Caco-2 (cell line): ENCODE measurements around the gene ST6GALNAC3. TPM values are rescaled to one million over a fixed set of nuclear protein-coding genes. Genes with fewer than 3 reads are reported as not detected.

Experiments
- BruUV-seq: library from RNA; stranded (reverse); fragments of 400-500 nt; replicated peaks from 2 replicates; lab custom pipeline; 2021; lab: Mats Ljungman, UMichigan
- CTCF ChIA-PET: fragments of 300-600 bp; sonication (Branson Sonifier 250); formaldehyde crosslinking; loops from one replicate; lab custom pipeline; 2022; ENCODE audit warnings: antibody characterized with exemption; lab: Charles Lee
- POLR2A ChIA-PET: fragments of 300-600 bp; sonication (Branson Sonifier 250); formaldehyde crosslinking; loops from one replicate; lab custom pipeline; 2022; ENCODE audit warnings: antibody characterized with exemption; lab: Charles Lee
- DNase-seq, 2 experiments: peaks; one replicate each; pipeline versions ENCODE4 v3.0.0 to v3.0.0-alpha.2; 2020 to 2022
- H3K27me3 ChIP-seq: replicated peaks from 2 replicates; pipeline ENCODE4 v1.6.0; 2011; ENCODE audit warnings: low read length; ENCODE audit not compliant: control insufficient read depth, insufficient read depth
- H3K36me3 ChIP-seq: 2 replicates; pipeline ENCODE4 v1.5.1; 2011; ENCODE audit warnings: low read length; ENCODE audit not compliant: control insufficient read depth, insufficient read depth
- H3K4me1 ChIP-seq: fragments of 250-450 bp; sonication (Bioruptor Pico); 2 replicates; pipeline ENCODE4 v1.5.1; 2020; ENCODE audit warnings: mild to moderate bottlenecking
- H3K4me3 ChIP-seq: 2 replicates; pipeline ENCODE4 v1.5.1; 2011; ENCODE audit warnings: low read depth, mild to moderate bottlenecking, control low read depth, low read length
- H3K9me3 ChIP-seq: fragments of 250-450 bp; sonication (Bioruptor Pico); 2 replicates; pipeline ENCODE4 v1.5.1; 2020; ENCODE audit warnings: mild to moderate bottlenecking, moderate library complexity
- H3K27ac Mint-ChIP-seq: one replicate; pipeline ENCODE4 v1.8.0; 2022; ENCODE audit warnings: mixed read lengths; ENCODE audit not compliant: unreplicated experiment
- H3K27me3 Mint-ChIP-seq: one replicate; pipeline ENCODE4 v1.8.0; 2022; ENCODE audit warnings: mixed read lengths; ENCODE audit not compliant: insufficient read depth, unreplicated experiment
- H3K36me3 Mint-ChIP-seq: one replicate; pipeline ENCODE4 v1.8.0; 2022; ENCODE audit warnings: mild to moderate bottlenecking, mixed read lengths; ENCODE audit not compliant: insufficient read depth, unreplicated experiment
- H3K4me1 Mint-ChIP-seq: one replicate; pipeline ENCODE4 v1.8.0; 2022; ENCODE audit warnings: low read depth, mixed read lengths; ENCODE audit not compliant: unreplicated experiment
- H3K4me3 Mint-ChIP-seq: one replicate; pipeline ENCODE4 v1.8.0; 2022; ENCODE audit warnings: mild to moderate bottlenecking, moderate library complexity, mixed read lengths; ENCODE audit not compliant: unreplicated experiment
- H3K9me3 Mint-ChIP-seq: one replicate; pipeline ENCODE4 v1.8.0; 2022; ENCODE audit warnings: mixed read lengths; ENCODE audit not compliant: unreplicated experiment
- CTCF ChIP-seq, 2 experiments: fragments of 200-600 bp in 1 of 2; IDR thresholded peaks; 1 replicate in 1 of 2; 2 replicates in 1 of 2; pipeline versions ENCODE4 v1.5.1 to v1.8.0; 2011 to 2022; ENCODE audit warnings: antibody characterized with exemption in 1 of 2, control low read depth in 1 of 2, inconsistent platforms in 1 of 2, low read depth in 1 of 2, low read length in 1 of 2, mild to moderate bottlenecking in 1 of 2, moderate library complexity in 1 of 2; ENCODE audit not compliant: insufficient read depth in 1 of 2, severe bottlenecking in 1 of 2, unreplicated experiment in 1 of 2
- intact Hi-C: fragments of 100-400 bp; cut with micrococcal nuclease; formaldehyde crosslinking; loops from one replicate; pipeline ENCODE4 v1.10.0; 2022; ENCODE audit not compliant: unreplicated experiment
- total RNA-seq: library from RNA; stranded (reverse); gene quantifications from 2 replicates; pipeline ENCODE4 v1.2.3, GENCODE V29; 2022

ST6GALNAC3 gene
- total RNA-seq, 1 experiment from 2014 or later = 16.0 TPM

GRCh38 chr1:76503100-76503499, 428.6 kb downstream of the ST6GALNAC3 start:
- H3K27ac Mint-ChIP-seq = no peak overlapping the region
- no peaks in the 10 kb centered on the region for H3K36me3 ChIP-seq
- no peaks in the 10 kb centered on the region for H3K4me1 Mint-ChIP-seq
- intact Hi-C loops = no loop called here
- H3K27me3 ChIP-seq = no peaks in the 10 kb centered on the region
- TF ChIP-seq CTCF (IDR thresholded peaks at IDR 0.05; ENCODE audit: insufficient read depth in 1 of 2, low read depth in 1 of 2, low read length in 1 of 2, severe bottlenecking in 1 of 2, unreplicated experiment in 1 of 2) = no peak
- no TSS peak for BruUV-seq
- no peak overlapping the region for H3K4me3 ChIP-seq
- H3K36me3 Mint-ChIP-seq = no peaks in the 10 kb centered on the region
- ChIA-PET POLR2A (no interaction called here), CTCF (no interaction called here)
- H3K9me3 ChIP-seq = no peaks in the 10 kb centered on the region
- no peaks in the 10 kb centered on the region for H3K27me3 Mint-ChIP-seq
- no peak overlapping the region for H3K4me3 Mint-ChIP-seq
- H3K4me1 ChIP-seq = no peaks in the 10 kb centered on the region
- H3K9me3 Mint-ChIP-seq = no peaks in the 10 kb centered on the region
- DNase-seq = no peak

- H3K4me1 Mint-ChIP-seq = no peaks in the 10 kb centered on the region
- no peaks in the 10 kb centered on the region for H3K4me1 ChIP-seq
- ChIA-PET CTCF (no interaction called here), POLR2A (no interaction called here)
- H3K36me3 ChIP-seq = no peaks in the 10 kb centered on the region
- no peaks in the 10 kb centered on the region for H3K9me3 ChIP-seq
- no peak overlapping the region for H3K4me3 Mint-ChIP-seq
- H3K36me3 Mint-ChIP-seq = no peaks in the 10 kb centered on the region
- no peak for TF ChIP-seq CTCF (IDR thresholded peaks at IDR 0.05; ENCODE audit: insufficient read depth in 1 of 2, low read depth in 1 of 2, low read length in 1 of 2, severe bottlenecking in 1 of 2, unreplicated experiment in 1 of 2)
- no peaks in the 10 kb centered on the region for H3K9me3 Mint-ChIP-seq
- BruUV-seq = no TSS peak
- H3K27ac Mint-ChIP-seq = no peak overlapping the region
- H3K27me3 Mint-ChIP-seq = no peaks in the 10 kb centered on the region
- intact Hi-C loops = no loop called here
- DNase-seq = no peak
- no peak overlapping the region for H3K4me3 ChIP-seq
- no peaks in the 10 kb centered on the region for H3K27me3 ChIP-seq
These were observed 429.2 kb downstream of the ST6GALNAC3 start for GRCh38 chr1:76503736-76504135.

GRCh38 chr1:76507376-76507775, 432.8 kb downstream of the ST6GALNAC3 start:
- Mint-ChIP-seq H3K27me3 (no peaks in the 10 kb centered on the region), H3K4me1 (peaks cover 8% of the 10 kb centered on the region), H3K36me3 (no peaks in the 10 kb centered on the region), H3K9me3 (no peaks in the 10 kb centered on the region), H3K4me3 (no peak overlapping the region), H3K27ac (no peak overlapping the region)
- intact Hi-C loops = no loop called here
- Histone ChIP-seq H3K4me1 (no peaks in the 10 kb centered on the region), H3K9me3 (no peaks in the 10 kb centered on the region), H3K36me3 (no peaks in the 10 kb centered on the region), H3K4me3 (no peak overlapping the region), H3K27me3 (no peaks in the 10 kb centered on the region)
- no peak for TF ChIP-seq CTCF (IDR thresholded peaks at IDR 0.05; ENCODE audit: insufficient read depth in 1 of 2, low read depth in 1 of 2, low read length in 1 of 2, severe bottlenecking in 1 of 2, unreplicated experiment in 1 of 2)
- no peak for DNase-seq
- BruUV-seq = no TSS peak
- POLR2A ChIA-PET = no interaction called here
- CTCF ChIA-PET = no interaction called here
